ENCODE results near the gene GABRD. TPM values are rescaled to one million over a fixed set of nuclear protein-coding genes. Genes with fewer than 3 reads are reported as not detected.

Gene GABRD
- total RNA-seq, 2 donors from 2014 or later = not detected

GRCh38 chr1:2028870-2029560 lies 9.9 kb downstream of the GABRD start:
- Histone ChIP-seq H3K36me3 (replicated peaks in 1 of 2; ENCODE audit: insufficient read depth in 1 of 2, low read depth in 2 of 2) (no peaks in the 10 kb centered on the region), H3K27ac (no peak overlapping the region), H3K4me3 (no peak overlapping the region), H3K9me3 (no peaks in the 10 kb centered on the region), H3K4me1 (no peaks in the 10 kb centered on the region), H3K27me3 (no peaks in the 10 kb centered on the region)
- ATAC-seq = no peak
- intact Hi-C loops (cut with DNase I) = no loop called here
- TF ChIP-seq CTCF (IDR thresholded peaks at IDR 0.05) = no peak
- no peak for TF ChIP-seq POLR2A (IDR thresholded peaks at IDR 0.05)
- no peak for DNase-seq
- 68% methylated on average over 25 of the region's 26 CpGs; no CpG with 5 or more reads in 1 of the 2 donors for WGBS, 2 donors

GRCh38 chr1:2029561-2029960 lies 10.4 kb downstream of the GABRD start:
- WGBS, 2 donors = 81 to 83% methylated on average over 9 to 13 of the region's 15 CpGs
- Histone ChIP-seq H3K9me3 (no peaks in the 10 kb centered on the region), H3K36me3 (replicated peaks in 1 of 2; ENCODE audit: insufficient read depth in 1 of 2, low read depth in 2 of 2) (no peaks in the 10 kb centered on the region), H3K4me3 (no peak overlapping the region), H3K4me1 (no peaks in the 10 kb centered on the region), H3K27ac (no peak overlapping the region), H3K27me3 (no peaks in the 10 kb centered on the region)
- intact Hi-C loops (cut with DNase I) = no loop called here
- no peak for TF ChIP-seq CTCF (IDR thresholded peaks at IDR 0.05)
- TF ChIP-seq POLR2A (IDR thresholded peaks at IDR 0.05) = no peak
- DNase-seq = no peak
- no peak for ATAC-seq

GRCh38 chr1:2030076-2030871 lies 11.1 kb downstream of the GABRD start:
- Histone ChIP-seq H3K4me1 (no peaks in the 10 kb centered on the region), H3K27me3 (no peaks in the 10 kb centered on the region), H3K27ac (no peak overlapping the region), H3K9me3 (no peaks in the 10 kb centered on the region), H3K4me3 (no peak overlapping the region), H3K36me3 (replicated peaks in 1 of 2; ENCODE audit: insufficient read depth in 1 of 2, low read depth in 2 of 2) (no peaks in the 10 kb centered on the region)
- DNase-seq (no peak), ATAC-seq (no peak)
- WGBS, 2 donors = 64 to 78% methylated on average over 5 to 32 of the region's 42 CpGs
- intact Hi-C loops (cut with DNase I) = no loop called here
- TF ChIP-seq POLR2A (IDR thresholded peaks at IDR 0.05) (no peak), CTCF (IDR thresholded peaks at IDR 0.05) (no peak)

- Histone ChIP-seq H3K27ac (no peak overlapping the region), H3K4me3 (no peak overlapping the region), H3K4me1 (no peaks in the 10 kb centered on the region), H3K36me3 (replicated peaks in 1 of 2; ENCODE audit: insufficient read depth in 1 of 2, low read depth in 2 of 2) (no peaks in the 10 kb centered on the region), H3K9me3 (no peaks in the 10 kb centered on the region), H3K27me3 (no peaks in the 10 kb centered on the region)
- intact Hi-C loops (cut with DNase I) = no loop called here
- ATAC-seq = no peak
- no peak for DNase-seq
- TF ChIP-seq CTCF (IDR thresholded peaks at IDR 0.05) = no peak
- TF ChIP-seq POLR2A (IDR thresholded peaks at IDR 0.05) = no peak
- WGBS, 2 donors = 64 to 77% methylated on average over 12 to 24 of the region's 33 CpGs
Measured at GRCh38 chr1:2031546-2032540, 12.7 kb downstream of the GABRD start.

Data from body of pancreas (tissue), 4 donors.